PC-9 (cell line): ENCODE results near the gene CCDC86. TPM values are rescaled to one million over a fixed set of nuclear protein-coding genes. Genes with fewer than 3 reads are reported as not detected.

Source experiments
- BruUV-seq: library from RNA; stranded (reverse); fragments of 400-500 nt; replicated peaks from 2 replicates; lab custom pipeline; 2021; lab: Mats Ljungman, UMichigan
- CTCF ChIA-PET: fragments of 300-600 bp; sonication (Branson Sonifier 250); formaldehyde crosslinking; loops from one replicate; lab custom pipeline; 2022; ENCODE audit warnings: antibody characterized with exemption; lab: Charles Lee
- POLR2A ChIA-PET: fragments of 300-600 bp; sonication (Branson Sonifier 250); formaldehyde crosslinking; loops from one replicate; lab custom pipeline; 2022; ENCODE audit warnings: antibody characterized with exemption; ENCODE audit not compliant: unreplicated experiment; lab: Charles Lee
- DNase-seq, 2 experiments: peaks; one replicate each; pipeline versions ENCODE4 v3.0.0 to v3.0.0-alpha.2; 2015 to 2022; ENCODE audit warnings: mixed read lengths in 1 of 2
- H2AFZ ChIP-seq: fragments of 200-600 bp; sonication (generic); 2 replicates; pipeline ENCODE4 v1.8.1; 2017; ENCODE audit warnings: antibody characterized with exemption
- H3F3A ChIP-seq: fragments of 200-600 bp; sonication (generic); 2 replicates; pipeline ENCODE4 v1.8.1; 2017; ENCODE audit warnings: antibody characterized with exemption, mild to moderate bottlenecking, low read depth; ENCODE audit not compliant: insufficient read depth
- H3K27ac ChIP-seq: fragments of 200-600 bp; sonication (generic); 2 replicates; pipeline ENCODE4 v1.6.1; 2016; ENCODE audit warnings: mixed run types
- H3K27me3 ChIP-seq: fragments of 200-600 bp; sonication (generic); 2 replicates; pipeline ENCODE4 v1.6.1; 2016; ENCODE audit warnings: low read depth, mixed run types; ENCODE audit not compliant: insufficient read depth
- H3K36me3 ChIP-seq: fragments of 200-600 bp; sonication (generic); 2 replicates; pipeline ENCODE4 v1.6.1; 2016; ENCODE audit warnings: low read depth, mixed run types
- H3K4me1 ChIP-seq: fragments of 200-600 bp; sonication (generic); replicated peaks from 2 replicates; pipeline ENCODE4 v1.6.1; 2016; ENCODE audit warnings: mixed run types; ENCODE audit not compliant: insufficient read depth
- H3K4me2 ChIP-seq: fragments of 200-600 bp; sonication (generic); 2 replicates; pipeline ENCODE4 v1.6.1; 2017; ENCODE audit warnings: mixed run types
- H3K4me3 ChIP-seq: fragments of 200-600 bp; sonication (generic); 2 replicates; pipeline ENCODE4 v1.6.1; 2016; ENCODE audit warnings: mixed run types
- H3K79me2 ChIP-seq: fragments of 200-600 bp; sonication (generic); 2 replicates; pipeline ENCODE4 v1.6.1; 2017; ENCODE audit warnings: low read depth, mixed run types
- H3K9me2 ChIP-seq: fragments of 200-600 bp; sonication (generic); 2 replicates; pipeline ENCODE4 v1.8.1; 2017; ENCODE audit warnings: mild to moderate bottlenecking; ENCODE audit not compliant: insufficient read depth
- H3K9me3 ChIP-seq: fragments of 200-600 bp; sonication (generic); 2 replicates; pipeline ENCODE4 v1.8.1; 2016; ENCODE audit warnings: low read depth; ENCODE audit not compliant: insufficient read depth
- H4K20me1 ChIP-seq: fragments of 200-600 bp; sonication (generic); 2 replicates; pipeline ENCODE4 v1.8.1; 2017; ENCODE audit not compliant: insufficient read depth
- CTCF ChIP-seq: fragments of 200-600 bp; sonication (generic); conservative IDR thresholded peaks from 2 replicates; pipeline ENCODE4 v1.6.1; 2017; ENCODE audit warnings: mixed run types, antibody characterized with exemption, mild to moderate bottlenecking, moderate library complexity
- EZH2 ChIP-seq: fragments of 200-600 bp; sonication (generic); IDR thresholded peaks from 2 replicates; pipeline ENCODE4 v1.8.0; 2017; ENCODE audit warnings: antibody characterized with exemption, low read depth
- intact Hi-C: fragments of 100-400 bp; cut with micrococcal nuclease; formaldehyde crosslinking; loops from one replicate; pipeline ENCODE4 v1.10.0; 2022; ENCODE audit not compliant: unreplicated experiment
- total RNA-seq: library from RNA; stranded (reverse); gene quantifications from 2 replicates; pipeline ENCODE4 v1.2.3, GENCODE V29; 2021

CCDC86 gene
- total RNA-seq, 1 experiment from 2014 or later: 35.6 TPM

GRCh38 chr11:60887556-60887955 is 45.6 kb downstream of the CCDC86 start:
- POLR2A ChIA-PET: interaction anchor here (0.6 to 0.7 kb wide), 2 partner anchors 28 to 61 kb away, joined by 4 to 5 read pairs; no protein-coding TSS in a partner anchor
- intact Hi-C loops: loop anchor here (1.0 kb wide), 2 partner anchors 56 to 112 kb away; no protein-coding TSS in a partner anchor
- Histone ChIP-seq H3K9me3 (no peaks in the 10 kb centered on the region), H3K36me3 (no peaks in the 10 kb centered on the region), H3K79me2 (no peaks in the 10 kb centered on the region), H4K20me1 (peaks cover 7% of the 10 kb centered on the region), H3K27me3 (no peaks in the 10 kb centered on the region), H3K9me2 (no peaks in the 10 kb centered on the region), H3F3A (peaks cover 23% of the 10 kb centered on the region), H2AFZ (no peak overlapping the region), H3K4me2 (no peak overlapping the region), H3K27ac (no peak overlapping the region), H3K4me3 (no peak overlapping the region), H3K4me1 (no peaks in the 10 kb centered on the region)
- TF ChIP-seq CTCF: peak; percentile 67
- TF ChIP-seq EZH2: no peak
- BruUV-seq: no TSS peak
- no peak for DNase-seq
- CTCF ChIA-PET: interaction anchor here (0.6 to 1.5 kb wide), 3 partner anchors 12 to 66 kb away, joined by 4 to 21 read pairs (median 5); no protein-coding TSS in a partner anchor

GRCh38 chr11:60889869-60890311 is 48.0 kb downstream of the CCDC86 start:
- intact Hi-C loops: no loop called here
- CTCF ChIA-PET: interaction anchor here (0.9 to 1.1 kb wide), 2 partner anchors 10 to 55 kb away, joined by 3 read pairs; no protein-coding TSS in a partner anchor

GRCh38 chr11:60890696-60891095 is 48.8 kb downstream of the CCDC86 start:
- H3K27ac ChIP-seq: no peak overlapping the region
- no peak for DNase-seq
- H3K9me2 ChIP-seq: no peaks in the 10 kb centered on the region
- H3K79me2 ChIP-seq: no peaks in the 10 kb centered on the region
- H3K4me2 ChIP-seq: no peak overlapping the region
- H3K4me1 ChIP-seq: no peaks in the 10 kb centered on the region
- no peak for TF ChIP-seq CTCF
- TF ChIP-seq EZH2: no peak
- no peaks in the 10 kb centered on the region for H3K27me3 ChIP-seq
- intact Hi-C loops: no loop called here
- no peak overlapping the region for H3K4me3 ChIP-seq
- peaks cover 7% of the 10 kb centered on the region for H4K20me1 ChIP-seq
- peaks cover 5% of the 10 kb centered on the region for H3K36me3 ChIP-seq
- BruUV-seq: no TSS peak
- no peaks in the 10 kb centered on the region for H3K9me3 ChIP-seq
- H2AFZ ChIP-seq: no peak overlapping the region
- peaks cover 23% of the 10 kb centered on the region for H3F3A ChIP-seq
- ChIA-PET CTCF (interaction anchor here (0.6 kb wide), 1 partner anchor 12 kb away, joined by 3 read pairs; no protein-coding TSS in a partner anchor), POLR2A (no interaction called here)

More at GRCh38 chr11:60889869-60890311, 48.0 kb downstream of the CCDC86 start:
- Histone ChIP-seq H2AFZ (no peak overlapping the region), H3K4me1 (no peaks in the 10 kb centered on the region), H3F3A (peaks cover 23% of the 10 kb centered on the region), H3K27ac (no peak overlapping the region), H3K27me3 (no peaks in the 10 kb centered on the region), H3K4me2 (no peak overlapping the region), H3K4me3 (no peak overlapping the region), H3K9me3 (no peaks in the 10 kb centered on the region), H4K20me1 (peaks cover 7% of the 10 kb centered on the region), H3K36me3 (no peaks in the 10 kb centered on the region; the same call in 1 of the 2 replicates), H3K79me2 (no peaks in the 10 kb centered on the region), H3K9me2 (no peaks in the 10 kb centered on the region)
- TF ChIP-seq EZH2 (no peak), CTCF (no peak)
- BruUV-seq: no TSS peak
- POLR2A ChIA-PET: interaction anchor here (0.7 kb wide), 1 partner anchor 392 kb away, joined by 8 read pairs; no protein-coding TSS in a partner anchor
- no peak for DNase-seq
